Fibroblast of gingiva (primary cell): Measurements from ENCODE around the gene MYO5C.

ENCODE experiments used
- DNase-seq: peaks from one replicate; pipeline ENCODE4 v3.0.0-alpha.2; 2011; ENCODE audit warnings: low read depth

MYO5C gene

GRCh38 chr15:52144656-52145178, 150.9 kb downstream of the MYO5C start:
- no peak for DNase-seq

DNA sequence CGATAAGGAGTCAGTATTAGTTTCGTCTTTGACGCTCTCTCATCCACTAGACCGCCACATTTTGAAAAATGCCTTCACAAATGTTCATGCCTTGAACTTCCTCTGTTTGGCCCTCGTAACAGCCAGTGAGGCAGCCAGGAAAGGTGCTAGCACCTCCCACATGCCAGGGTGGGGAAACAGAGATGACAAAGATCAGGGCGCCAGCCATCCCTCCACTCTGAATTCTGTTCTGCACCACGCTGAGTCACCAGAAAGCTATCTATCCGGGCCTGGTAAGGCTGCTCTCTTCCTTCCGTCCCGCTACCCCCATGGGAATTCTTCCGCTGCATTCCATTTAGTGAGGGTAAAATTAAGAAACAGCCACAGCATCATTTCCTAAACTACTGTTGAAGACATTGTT, 151.7 kb downstream of the MYO5C start:
- peak; percentile 89 for DNase-seq
